ENCODE measurements around the gene CELSR1. TPM values are rescaled to one million over a fixed set of nuclear protein-coding genes. Genes with fewer than 3 reads are reported as not detected.

Gene CELSR1
- total and polyA plus RNA-seq, 2 of the 13 experiments (the other 11 are each of a cell fraction or from before 2014, with no cell fraction given), result 0.78 to 1.8 TPM

DNA sequence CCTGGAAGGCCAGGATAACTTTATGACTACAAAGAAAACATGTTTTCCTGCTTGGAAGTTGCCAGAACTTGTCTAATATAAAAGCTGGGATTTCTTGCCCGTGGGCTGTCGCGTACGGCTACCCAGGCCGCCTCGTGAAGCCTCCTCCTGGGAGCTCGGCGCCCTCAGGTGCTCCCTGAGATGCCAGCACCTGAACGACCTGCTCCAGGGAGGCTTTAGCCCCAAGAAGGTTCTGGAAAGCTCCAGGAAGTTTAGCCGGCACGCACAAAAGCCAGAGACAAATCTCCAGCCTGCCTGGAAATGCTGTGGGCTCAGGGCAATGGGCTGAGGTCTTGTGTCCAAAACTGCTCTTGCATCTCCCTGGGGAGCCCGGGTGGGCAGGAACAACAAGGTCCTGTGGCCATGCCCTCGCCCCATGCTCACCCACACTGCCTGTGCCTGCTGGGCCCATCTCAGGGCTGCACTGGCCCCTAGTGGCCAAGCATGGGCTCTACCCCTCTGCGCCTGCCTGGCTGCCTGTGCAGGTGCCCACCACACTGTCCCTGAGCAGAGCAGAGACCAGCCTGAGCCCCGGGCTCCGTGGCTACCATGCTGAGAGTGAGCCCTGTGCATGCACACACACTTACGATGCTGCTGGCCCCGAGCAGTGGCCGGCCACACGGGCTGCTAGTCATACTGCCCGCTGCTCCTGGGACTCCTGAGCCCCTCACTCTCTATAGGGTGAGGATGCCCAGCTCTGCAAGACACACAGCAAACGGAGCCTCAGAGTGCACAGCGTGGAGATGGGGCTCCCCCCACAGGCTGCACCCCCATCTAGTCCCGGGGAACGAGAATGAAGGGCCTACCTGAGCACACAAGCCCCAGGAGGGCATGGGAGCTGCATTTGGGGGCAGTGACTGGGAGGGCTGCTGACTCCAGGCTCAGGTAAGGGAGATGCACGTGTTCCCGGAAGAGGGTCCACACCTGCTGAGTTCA is 4.9 kb upstream of the CELSR1 start (continued):
- TF ChIP-seq, protein P1, sequence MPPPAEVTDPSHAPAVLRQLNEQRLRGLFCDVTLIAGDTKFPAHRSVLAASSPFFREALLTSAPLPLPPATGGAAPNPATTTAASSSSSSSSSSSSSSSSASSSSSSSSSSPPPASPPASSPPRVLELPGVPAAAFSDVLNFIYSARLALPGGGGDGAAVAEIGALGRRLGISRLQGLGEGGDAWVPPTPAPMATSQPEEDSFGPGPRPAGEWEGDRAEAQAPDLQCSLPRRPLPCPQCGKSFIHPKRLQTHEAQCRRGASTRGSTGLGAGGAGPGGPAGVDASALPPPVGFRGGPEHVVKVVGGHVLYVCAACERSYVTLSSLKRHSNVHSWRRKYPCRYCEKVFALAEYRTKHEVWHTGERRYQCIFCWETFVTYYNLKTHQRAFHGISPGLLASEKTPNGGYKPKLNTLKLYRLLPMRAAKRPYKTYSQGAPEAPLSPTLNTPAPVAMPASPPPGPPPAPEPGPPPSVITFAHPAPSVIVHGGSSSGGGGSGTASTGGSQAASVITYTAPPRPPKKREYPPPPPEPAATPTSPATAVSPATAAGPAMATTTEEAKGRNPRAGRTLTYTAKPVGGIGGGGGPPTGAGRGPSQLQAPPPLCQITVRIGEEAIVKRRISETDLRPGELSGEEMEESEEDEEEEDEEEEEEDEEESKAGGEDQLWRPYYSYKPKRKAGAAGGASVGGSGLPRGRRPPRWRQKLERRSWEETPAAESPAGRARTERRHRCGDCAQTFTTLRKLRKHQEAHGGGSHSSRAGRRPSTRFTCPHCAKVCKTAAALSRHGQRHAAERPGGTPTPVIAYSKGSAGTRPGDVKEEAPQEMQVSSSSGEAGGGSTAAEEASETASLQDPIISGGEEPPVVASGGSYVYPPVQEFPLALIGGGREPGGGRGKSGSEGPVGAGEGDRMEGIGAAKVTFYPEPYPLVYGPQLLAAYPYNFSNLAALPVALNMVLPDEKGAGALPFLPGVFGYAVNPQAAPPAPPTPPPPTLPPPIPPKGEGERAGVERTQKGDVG (CRISPR knock-in tag; IDR thresholded peaks at IDR 0.05; ENCODE audit: borderline replicate concordance), result no peak
- TF ChIP-seq E2F5 (CRISPR knock-in tag; conservative IDR thresholded peaks at IDR 0.05), result no peak
- 0 out of 2 replicates have a peak, but pooled peaks have one; percentile 35 for TF ChIP-seq HDAC2 (CRISPR knock-in tag; IDR thresholded peaks at IDR 0.05)
- no peak for TF ChIP-seq NFE2 (CRISPR knock-in tag; IDR thresholded peaks at IDR 0.05)
- no peak for TF ChIP-seq BRF2 (CRISPR knock-in tag; IDR thresholded peaks at IDR 0.05)
- peak in 1 of 2 experiments; percentile 36; a peak in 1 of 4 replicates for TF ChIP-seq KLF16 (CRISPR knock-in tag; IDR thresholded peaks at IDR 0.05)
- TF ChIP-seq, protein P2, sequence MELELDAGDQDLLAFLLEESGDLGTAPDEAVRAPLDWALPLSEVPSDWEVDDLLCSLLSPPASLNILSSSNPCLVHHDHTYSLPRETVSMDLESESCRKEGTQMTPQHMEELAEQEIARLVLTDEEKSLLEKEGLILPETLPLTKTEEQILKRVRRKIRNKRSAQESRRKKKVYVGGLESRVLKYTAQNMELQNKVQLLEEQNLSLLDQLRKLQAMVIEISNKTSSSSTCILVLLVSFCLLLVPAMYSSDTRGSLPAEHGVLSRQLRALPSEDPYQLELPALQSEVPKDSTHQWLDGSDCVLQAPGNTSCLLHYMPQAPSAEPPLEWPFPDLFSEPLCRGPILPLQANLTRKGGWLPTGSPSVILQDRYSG (CRISPR knock-in tag; IDR thresholded peaks at IDR 0.05), result no peak
- TF ChIP-seq FOXK1 (CRISPR knock-in tag; IDR thresholded peaks at IDR 0.05; ENCODE audit: borderline replicate concordance, low read depth), result no peak
- no peak for TF ChIP-seq GZF1 (CRISPR knock-in tag; IDR thresholded peaks at IDR 0.05)
- TF ChIP-seq ARHGAP35 (CRISPR knock-in tag; IDR thresholded peaks at IDR 0.05; ENCODE audit: borderline replicate concordance), result 0 out of 2 replicates have a peak, but pooled peaks have one; percentile 39
- TF ChIP-seq ZNF446 (CRISPR knock-in tag; IDR thresholded peaks at IDR 0.05), result no peak
- TF ChIP-seq, protein P3, sequence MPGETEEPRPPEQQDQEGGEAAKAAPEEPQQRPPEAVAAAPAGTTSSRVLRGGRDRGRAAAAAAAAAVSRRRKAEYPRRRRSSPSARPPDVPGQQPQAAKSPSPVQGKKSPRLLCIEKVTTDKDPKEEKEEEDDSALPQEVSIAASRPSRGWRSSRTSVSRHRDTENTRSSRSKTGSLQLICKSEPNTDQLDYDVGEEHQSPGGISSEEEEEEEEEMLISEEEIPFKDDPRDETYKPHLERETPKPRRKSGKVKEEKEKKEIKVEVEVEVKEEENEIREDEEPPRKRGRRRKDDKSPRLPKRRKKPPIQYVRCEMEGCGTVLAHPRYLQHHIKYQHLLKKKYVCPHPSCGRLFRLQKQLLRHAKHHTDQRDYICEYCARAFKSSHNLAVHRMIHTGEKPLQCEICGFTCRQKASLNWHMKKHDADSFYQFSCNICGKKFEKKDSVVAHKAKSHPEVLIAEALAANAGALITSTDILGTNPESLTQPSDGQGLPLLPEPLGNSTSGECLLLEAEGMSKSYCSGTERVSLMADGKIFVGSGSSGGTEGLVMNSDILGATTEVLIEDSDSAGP (CRISPR knock-in tag; IDR thresholded peaks at IDR 0.05; ENCODE audit: borderline replicate concordance), result peak; percentile 67; the same call in 1 of the 2 replicates
- TF ChIP-seq THAP7 (CRISPR knock-in tag; IDR thresholded peaks at IDR 0.05), result no peak
- no peak for TF ChIP-seq HOXA9 (CRISPR knock-in tag; IDR thresholded peaks at IDR 0.05; ENCODE audit: borderline replicate concordance)
- no peak for TF ChIP-seq RCOR2 (CRISPR knock-in tag; IDR thresholded peaks at IDR 0.05)
- no peak for TF ChIP-seq RFX5 (IDR thresholded peaks at IDR 0.05; ENCODE audit: low read depth, low read length)
- no peak for TF ChIP-seq ZNF672 (CRISPR knock-in tag; IDR thresholded peaks at IDR 0.05)
- no peak for TF ChIP-seq SP4 (CRISPR knock-in tag; IDR thresholded peaks at IDR 0.05)
- 0 out of 2 replicates have a peak, but pooled peaks have one; percentile 45 for TF ChIP-seq TMF1 (CRISPR knock-in tag; IDR thresholded peaks at IDR 0.05; ENCODE audit: low read depth)
